IMR-90 (cell line): ENCODE data around the gene HRAS. TPM values are rescaled to one million over a fixed set of nuclear protein-coding genes. Genes with fewer than 3 reads are reported as not detected.

Experiments used
- ATAC-seq: fragments of 200-7000 bp; cut with Tn5 transposase; 2 replicates; pipeline ENCODE4 v1.9.1; 2020; ENCODE audit warnings: low read depth, mild to moderate bottlenecking, moderate library complexity
- BruUV-seq: library from RNA; stranded (reverse); fragments of 400-500 nt; replicated peaks from 2 replicates; lab custom pipeline; 2021; lab: Mats Ljungman, UMichigan
- CTCF ChIA-PET: fragments of 300-600 bp; formaldehyde crosslinking; extraction: SDS; loops from one replicate; lab custom pipeline; 2021; ENCODE audit warnings: antibody characterized with exemption; lab: Yijun Ruan, JAX
- POLR2A ChIA-PET: fragments of 300-600 bp; sonication (Branson Sonifier 250); formaldehyde crosslinking; loops from one replicate; lab custom pipeline; 2022; ENCODE audit warnings: antibody characterized with exemption; ENCODE audit not compliant: unreplicated experiment; lab: Charles Lee
- DNase-seq: peaks from one replicate; pipeline ENCODE4 v3.0.0; 2013
- H2AFZ ChIP-seq: replicated peaks from 2 replicates; pipeline ENCODE3; 2013; ENCODE audit warnings: low read length, mild to moderate bottlenecking; ENCODE audit not compliant: poor library complexity
- H2AK5ac ChIP-seq: 2 replicates; pipeline ENCODE4 v1.6.1; 2013; ENCODE audit warnings: low read depth, low read length, inconsistent platforms
- H2AK9ac ChIP-seq: replicated peaks from 2 replicates; pipeline ENCODE3; 2013; ENCODE audit warnings: mild to moderate bottlenecking, low read depth, low read length, moderate library complexity; ENCODE audit not compliant: poor library complexity
- H2BK120ac ChIP-seq: 2 replicates; pipeline ENCODE4 v1.6.1; 2013; ENCODE audit warnings: low read depth, low read length, inconsistent platforms
- H2BK15ac ChIP-seq: 3 replicates; pipeline ENCODE4 v1.6.1; 2013; ENCODE audit warnings: low read depth, low read length, inconsistent platforms
- H2BK20ac ChIP-seq: 2 replicates; pipeline ENCODE4 v1.6.1; 2013; ENCODE audit warnings: low read depth, mild to moderate bottlenecking, inconsistent platforms, low read length, moderate library complexity
- H2BK5ac ChIP-seq: 2 replicates; pipeline ENCODE4 v1.6.1; 2013; ENCODE audit warnings: mild to moderate bottlenecking, low read depth, low read length, inconsistent platforms; ENCODE audit not compliant: poor library complexity, severe bottlenecking
- H3K14ac ChIP-seq: replicated peaks from 2 replicates; pipeline ENCODE4 v1.6.1; 2013; ENCODE audit warnings: low read depth, low read length, inconsistent platforms
- H3K18ac ChIP-seq: 2 replicates; pipeline ENCODE4 v1.6.1; 2013; ENCODE audit warnings: low read depth, low read length, control low read depth
- H3K23ac ChIP-seq: 2 replicates; pipeline ENCODE4 v1.6.1; 2013; ENCODE audit warnings: low read depth, low read length, inconsistent platforms
- H3K27ac ChIP-seq: 2 replicates; pipeline ENCODE4 v1.5.1; 2013; ENCODE audit warnings: mild to moderate bottlenecking, control low read depth, low read length; ENCODE audit not compliant: insufficient read depth
- H3K27me3 ChIP-seq: 2 replicates; pipeline ENCODE4 v1.6.1; 2013; ENCODE audit warnings: low read length; ENCODE audit not compliant: control insufficient read depth, insufficient read depth
- H3K36me3 ChIP-seq: 2 replicates; pipeline ENCODE4 v1.6.1; 2013; ENCODE audit warnings: low read length, mixed read lengths; ENCODE audit not compliant: control insufficient read depth, insufficient read depth
- H3K4ac ChIP-seq: 2 replicates; pipeline ENCODE4 v1.6.1; 2013; ENCODE audit warnings: low read depth, low read length, inconsistent platforms
- H3K4me1 ChIP-seq: 2 replicates; pipeline ENCODE4 v1.6.1; 2013; ENCODE audit warnings: low read length, mixed read lengths; ENCODE audit not compliant: control insufficient read depth, insufficient read depth
- H3K4me2 ChIP-seq: 2 replicates; pipeline ENCODE4 v1.6.1; 2013; ENCODE audit warnings: low read depth, mild to moderate bottlenecking, control low read depth, low read length, moderate library complexity
- H3K4me3 ChIP-seq: 2 replicates; pipeline ENCODE4 v1.5.1; 2013; ENCODE audit warnings: low read depth, mild to moderate bottlenecking, control low read depth, low read length, moderate library complexity; ENCODE audit not compliant: insufficient read depth
- H3K56ac ChIP-seq: 2 replicates; pipeline ENCODE4 v1.6.1; 2013; ENCODE audit warnings: low read length, inconsistent platforms; ENCODE audit not compliant: insufficient read depth; ENCODE audit errors: extremely low read depth
- H3K79me1 ChIP-seq, 2 experiments: 2 replicates each; pipeline ENCODE4 v1.6.1; 2013; ENCODE audit warnings: low read length in 2 of 2, inconsistent platforms in 1 of 2, low read depth in 1 of 2
- H3K9ac ChIP-seq: 2 replicates; pipeline ENCODE4 v1.6.1; 2013; ENCODE audit warnings: low read depth, low read length, control low read depth
- H3K9me1 ChIP-seq: 2 replicates; pipeline ENCODE4 v1.6.1; 2013; ENCODE audit warnings: low read length, inconsistent platforms; ENCODE audit not compliant: insufficient read depth
- H3K9me3 ChIP-seq: 2 replicates; pipeline ENCODE4 v1.6.1; 2013; ENCODE audit warnings: low read length; ENCODE audit not compliant: control insufficient read depth, insufficient read depth
- H4K20me1 ChIP-seq: 2 replicates; pipeline ENCODE4 v1.6.1; 2013; ENCODE audit warnings: low read length, inconsistent platforms; ENCODE audit not compliant: insufficient read depth
- H4K5ac ChIP-seq: 2 replicates; pipeline ENCODE4 v1.6.1; 2013; ENCODE audit warnings: mild to moderate bottlenecking, low read depth, low read length, control low read depth
- H4K8ac ChIP-seq, 2 experiments: 2 replicates each; pipeline ENCODE4 v1.6.1; 2013; ENCODE audit warnings: low read depth in 2 of 2, low read length in 2 of 2, control low read depth in 1 of 2, inconsistent platforms in 1 of 2
- H4K91ac ChIP-seq: 2 replicates; pipeline ENCODE4 v1.6.1; 2013; ENCODE audit warnings: low read depth, low read length, inconsistent platforms; ENCODE audit not compliant: insufficient read depth
- BHLHE40 ChIP-seq: fragments of 150-350 bp; IDR thresholded peaks from 2 replicates; pipeline ENCODE4 v1.6.1; 2016; ENCODE audit warnings: mild to moderate bottlenecking, low read depth, low read length
- CEBPB ChIP-seq: IDR thresholded peaks from 2 replicates; pipeline ENCODE4 v1.6.1; 2012; ENCODE audit warnings: low read depth, low read length, improper control_type of control experiment
- CHD1 ChIP-seq: IDR thresholded peaks from 2 replicates; pipeline ENCODE4 v1.6.1; 2012; ENCODE audit warnings: low read depth, low read length, improper control_type of control experiment
- ELK1 ChIP-seq: fragments of 150-350 bp; IDR thresholded peaks from 2 replicates; pipeline ENCODE4 v1.6.1; 2016; ENCODE audit warnings: low read depth, mild to moderate bottlenecking, low read length, moderate library complexity, borderline replicate concordance
- MAZ ChIP-seq: IDR thresholded peaks from 2 replicates; pipeline ENCODE4 v1.6.1; 2012; ENCODE audit warnings: low read depth, mild to moderate bottlenecking, low read length, improper control_type of control experiment, moderate library complexity, borderline replicate concordance
- NFE2L2 ChIP-seq: fragments of 150-350 bp; IDR thresholded peaks from 2 replicates; pipeline ENCODE4 v1.6.1; 2016; ENCODE audit warnings: low read depth, mild to moderate bottlenecking, low read length
- POLR2A ChIP-seq: IDR thresholded peaks from 2 replicates; pipeline ENCODE4 v1.6.1; 2012; ENCODE audit warnings: mild to moderate bottlenecking, low read depth, low read length
- RCOR1 ChIP-seq: IDR thresholded peaks from 2 replicates; pipeline ENCODE4 v1.6.1; 2012; ENCODE audit warnings: mild to moderate bottlenecking, low read length, improper control_type of control experiment; ENCODE audit not compliant: insufficient replicate concordance
- SMC3 ChIP-seq: fragments of 150-350 bp; IDR thresholded peaks from 2 replicates; pipeline ENCODE4 v1.6.1; 2016; ENCODE audit warnings: low read depth, mild to moderate bottlenecking, antibody characterized with exemption, low read length, moderate library complexity
- USF2 ChIP-seq: fragments of 150-350 bp; IDR thresholded peaks from 2 replicates; pipeline ENCODE4 v1.6.1; 2017; ENCODE audit warnings: mild to moderate bottlenecking, antibody characterized with exemption, low read length, low read depth
- WGBS, 2 experiments: methylation state at CpG; one replicate each; pipeline versions ENCODE4 v1.1.5 to v1.1.7; 2013; ENCODE audit warnings: missing lambda C conversion rate in 2 of 2; ENCODE audit not compliant: insufficient read length in 1 of 2; ENCODE audit errors: extremely low coverage in 2 of 2; 5-methylcytosine and 5-hydroxymethylcytosine counted together
- dilution Hi-C: fragments of 300-500 bp; cut with HindIII; formaldehyde crosslinking; loops from one replicate; pipeline ENCODE4 v1.14.3; 2018; ENCODE audit warnings: low sequenced_read_pairs; ENCODE audit not compliant: unreplicated experiment
- in situ Hi-C: fragments of 300-500 bp; cut with MboI; formaldehyde crosslinking; loops from 3 replicates; pipeline ENCODE4 v1.14.3; 2019; ENCODE audit warnings: low sequenced_read_pairs, inconsistent platforms, mixed read lengths
- intact Hi-C: fragments of 100-400 bp; cut with micrococcal nuclease; formaldehyde crosslinking; loops from 2 replicates; pipeline ENCODE4 v1.10.0; 2022
- polyA plus RNA-seq, 3 experiments: library from polyadenylated mRNA; depleted of rRNA; stranded (reverse); fragments of >200 nt; gene quantifications; 2 replicates each; pipeline ENCODE4 v1.2.3, GENCODE V29; 2012; ENCODE audit warnings: low replicate concordance in 1 of 3
- total RNA-seq: library from RNA; depleted of rRNA; stranded (reverse); fragments of >200 nt; gene quantifications from 2 replicates; pipeline ENCODE4 v1.2.3, GENCODE V29; 2012

The HRAS gene
- total and polyA plus RNA-seq, 2 of the 4 experiments (the other 2 are of a cell fraction), result 108 to 123 TPM

GRCh38 chr11:556662-557256, 21.4 kb upstream of the HRAS start:
- H3K4ac ChIP-seq, result no peak overlapping the region
- no peak for ATAC-seq
- H3K4me3 ChIP-seq, result no peak overlapping the region
- peaks cover 12% of the 10 kb centered on the region for H3K4me1 ChIP-seq
- no peak overlapping the region for H2AK5ac ChIP-seq
- dilution Hi-C loops (no loop called here), intact Hi-C loops (loop anchor here (10.0 kb wide), 1 partner anchor 168 kb away; no protein-coding TSS in a partner anchor), in situ Hi-C loops (no loop called here)
- H2BK15ac ChIP-seq, result no peak overlapping the region
- H2BK120ac ChIP-seq, result no peak overlapping the region
- peaks cover 2% of the 10 kb centered on the region; the same call in 1 of the 2 replicates for H3K9me1 ChIP-seq
- peaks cover 57% of the 10 kb centered on the region for H3K27me3 ChIP-seq
- H3K79me1 ChIP-seq, result peaks cover 0 to 4% of the 10 kb centered on the region in 2 experiments; a peak in 2 of 4 replicates
- no peak overlapping the region for H3K18ac ChIP-seq
- no peak overlapping the region for H4K91ac ChIP-seq
- H3K4me2 ChIP-seq, result no peak overlapping the region
- no peak overlapping the region for H3K27ac ChIP-seq
- no peak overlapping the region for H3K14ac ChIP-seq
- CTCF ChIA-PET, result no interaction called here
- H4K20me1 ChIP-seq, result peaks cover 6% of the 10 kb centered on the region; the same call in 1 of the 2 replicates
- no peaks in the 10 kb centered on the region for H3K36me3 ChIP-seq
- no peak overlapping the region for H2BK20ac ChIP-seq
- WGBS, 2 experiments, result 67% methylated on average over 7 of the region's 22 CpGs; no CpG with 5 or more reads in 1 of the 2 experiments
- POLR2A ChIA-PET, result no interaction called here
- peak overlapping the region; percentile 72 for H2AK9ac ChIP-seq
- no peak for DNase-seq
- no peaks in the 10 kb centered on the region for H3K9me3 ChIP-seq
- H3K9ac ChIP-seq, result no peak overlapping the region
- no peak overlapping the region for H4K5ac ChIP-seq
- BruUV-seq, result no TSS peak
- TF ChIP-seq USF2 (no peak), NFE2L2 (no peak), CEBPB (no peak), POLR2A (no peak), BHLHE40 (no peak), MAZ (no peak), SMC3 (no peak), RCOR1 (no peak), ELK1 (no peak), CHD1 (no peak)
- H3K23ac ChIP-seq, result 0 out of 2 replicates have a peak overlapping the region, but pooled peaks have one; percentile 38
- H2BK5ac ChIP-seq, result no peak overlapping the region
- H2AFZ ChIP-seq, result no peak overlapping the region
- H3K56ac ChIP-seq, result no peak overlapping the region
- H4K8ac ChIP-seq, result no peak overlapping the region
